GM11168 (cell line): Measurements from ENCODE around the gene FOXA1.

ENCODE experiments used
- in situ Hi-C: fragments of 300-500 bp; cut with MboI; formaldehyde crosslinking; loops from one replicate; pipeline ENCODE4 v1.12.0; 2022; ENCODE audit warnings: low sequenced_read_pairs; ENCODE audit not compliant: unreplicated experiment

FOXA1 gene

GRCh38 chr14:37591311-37591940 lies 3.6 kb downstream of the FOXA1 start:
- in situ Hi-C loops = loop anchor here (25.0 kb wide), 1 partner anchor 1054 kb away; no protein-coding TSS in a partner anchor

GRCh38 chr14:37590428-37591139 lies 4.5 kb downstream of the FOXA1 start:
- in situ Hi-C loops = loop anchor here (25.0 kb wide), 1 partner anchor 1053 kb away; no protein-coding TSS in a partner anchor

DNA sequence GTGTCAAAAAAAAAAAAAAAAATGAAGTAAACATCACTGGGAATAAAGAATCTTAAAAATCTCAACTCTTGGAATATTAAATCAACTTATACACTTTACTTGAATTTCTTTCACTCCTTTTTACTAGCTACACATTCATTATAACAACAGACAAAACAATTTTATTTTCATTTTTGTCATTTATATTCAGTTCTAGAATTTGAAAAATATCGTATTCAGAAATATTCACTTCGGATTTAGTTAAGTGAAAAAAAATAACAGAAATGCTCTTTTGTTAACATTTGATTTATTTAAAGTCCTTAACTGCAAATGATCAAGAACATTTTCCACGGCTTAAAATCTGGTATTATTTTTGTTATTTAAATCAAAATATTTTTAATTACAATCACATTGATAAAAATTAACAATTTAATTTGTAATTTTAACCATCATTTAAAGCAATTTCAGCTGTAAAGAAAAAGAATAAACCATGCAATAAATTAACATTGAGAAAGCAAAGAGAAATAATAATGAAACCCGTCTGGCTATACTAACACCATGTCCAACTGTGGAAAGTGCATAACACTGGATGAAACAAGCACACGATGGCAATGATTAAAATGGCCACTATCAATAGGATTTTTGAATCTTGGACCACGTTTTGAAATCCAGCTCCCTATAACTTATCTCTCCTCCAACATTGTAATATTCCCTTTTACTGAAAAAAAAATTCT lies 5.2 kb downstream of the FOXA1 start:
- in situ Hi-C loops = loop anchor here (25.0 kb wide), 1 partner anchor 1053 kb away; no protein-coding TSS in a partner anchor

DNA sequence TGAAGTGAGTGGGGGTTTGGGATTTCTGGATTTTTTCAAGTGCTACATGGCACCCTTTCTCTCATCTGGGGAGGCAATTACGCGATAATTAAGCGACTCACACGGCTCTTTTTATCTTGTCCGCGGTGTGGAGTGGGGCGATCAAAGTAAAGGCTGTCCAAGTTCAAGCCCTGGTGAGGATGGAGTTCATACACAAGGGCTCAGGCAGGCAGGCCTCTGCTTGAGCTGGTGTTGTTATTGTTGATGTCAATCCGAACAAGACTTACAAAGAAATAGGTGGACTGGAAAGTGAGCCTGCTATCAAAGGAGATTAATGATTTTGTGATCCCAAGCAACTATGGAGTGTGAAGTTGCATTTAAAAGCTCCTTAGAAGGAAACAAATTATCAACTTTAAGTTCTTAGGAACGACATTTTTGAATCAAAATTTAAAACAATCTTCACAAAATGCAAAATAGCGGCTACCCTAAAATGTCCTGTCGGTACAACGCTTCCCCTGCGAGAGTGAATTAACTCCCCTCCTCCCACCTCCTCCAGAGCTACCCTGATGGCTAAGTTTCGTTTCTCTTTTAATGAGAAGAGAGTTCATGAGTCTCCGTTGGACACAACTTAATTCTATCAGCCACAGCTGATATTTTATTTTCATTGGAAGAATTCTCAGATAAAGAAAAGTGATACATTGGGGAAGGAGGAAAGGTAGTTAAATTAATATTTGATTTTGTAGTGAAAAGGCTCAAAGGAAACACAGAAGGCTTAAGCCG lies 5.9 kb downstream of the FOXA1 start:
- in situ Hi-C loops = loop anchor here (25.0 kb wide), 1 partner anchor 1052 kb away; no protein-coding TSS in a partner anchor

DNA sequence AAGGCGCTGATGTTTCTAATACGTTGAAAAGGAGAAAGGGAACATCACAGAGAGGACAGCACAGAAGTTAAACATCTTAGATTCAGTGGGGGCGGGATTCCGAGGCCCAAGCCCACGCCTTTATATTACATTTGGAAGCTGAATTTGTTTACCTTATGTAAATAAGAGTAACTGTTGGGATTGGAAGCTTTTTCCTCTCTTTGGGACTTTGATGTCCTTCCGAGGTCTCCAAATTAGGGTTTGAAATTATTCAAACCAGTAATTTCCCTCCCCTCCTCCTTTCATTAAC lies 6.4 kb downstream of the FOXA1 start:
- in situ Hi-C loops = loop anchor here (25.0 kb wide), 1 partner anchor 1051 kb away; no protein-coding TSS in a partner anchor

GRCh38 chr14:37587881-37588666 lies 7.0 kb downstream of the FOXA1 start:
- in situ Hi-C loops = loop anchor here (25.0 kb wide), 1 partner anchor 1051 kb away; no protein-coding TSS in a partner anchor

DNA sequence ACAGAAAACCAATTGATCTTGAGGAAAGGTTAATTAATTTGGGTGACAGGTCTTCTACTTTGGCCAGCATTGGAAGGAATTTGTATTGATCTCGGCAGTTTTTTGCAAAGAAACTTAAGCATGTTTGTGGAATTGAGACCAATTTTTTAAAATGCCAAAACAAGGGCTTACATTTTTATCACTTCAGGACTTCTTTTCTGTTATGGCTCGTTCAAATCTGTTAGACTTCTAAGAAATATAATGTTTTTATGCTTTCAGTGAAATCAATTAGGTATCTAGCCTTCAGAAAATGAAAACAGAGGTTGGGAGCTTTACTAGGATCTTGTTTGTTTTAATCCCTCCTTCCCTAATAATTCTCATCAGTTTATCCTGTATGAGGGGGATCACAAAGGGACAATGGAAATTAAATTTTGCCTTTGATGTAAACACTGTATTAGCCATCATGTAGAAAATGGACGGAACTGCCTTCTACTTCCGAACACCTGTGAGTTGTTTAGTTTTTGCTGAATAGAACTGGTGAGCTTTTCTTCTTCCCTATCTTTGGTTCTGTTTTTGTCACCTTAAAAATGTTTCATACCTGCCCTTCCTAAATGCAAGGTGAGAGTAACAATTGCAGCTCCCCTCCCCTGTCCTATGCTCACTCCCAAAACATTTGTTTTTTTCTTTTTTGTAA lies 7.8 kb downstream of the FOXA1 start:
- in situ Hi-C loops = loop anchor here (25.0 kb wide), 1 partner anchor 1050 kb away; no protein-coding TSS in a partner anchor

DNA sequence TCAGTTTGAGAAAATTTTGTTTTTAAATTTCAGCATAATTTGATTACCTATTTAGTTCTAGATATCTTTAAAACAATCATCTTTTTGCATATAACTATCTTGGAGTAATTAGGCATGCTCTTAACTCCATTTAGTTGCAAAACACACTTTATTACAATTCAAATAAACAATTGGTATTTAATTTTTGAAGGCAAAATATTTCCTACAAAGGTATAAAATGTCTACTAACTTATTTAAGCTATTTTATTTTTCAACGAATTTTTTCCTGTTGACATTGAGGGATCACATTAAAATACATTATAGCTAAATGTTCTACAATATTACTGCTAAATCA lies 8.3 kb downstream of the FOXA1 start:
- in situ Hi-C loops = loop anchor here (25.0 kb wide), 1 partner anchor 1049 kb away; no protein-coding TSS in a partner anchor

DNA sequence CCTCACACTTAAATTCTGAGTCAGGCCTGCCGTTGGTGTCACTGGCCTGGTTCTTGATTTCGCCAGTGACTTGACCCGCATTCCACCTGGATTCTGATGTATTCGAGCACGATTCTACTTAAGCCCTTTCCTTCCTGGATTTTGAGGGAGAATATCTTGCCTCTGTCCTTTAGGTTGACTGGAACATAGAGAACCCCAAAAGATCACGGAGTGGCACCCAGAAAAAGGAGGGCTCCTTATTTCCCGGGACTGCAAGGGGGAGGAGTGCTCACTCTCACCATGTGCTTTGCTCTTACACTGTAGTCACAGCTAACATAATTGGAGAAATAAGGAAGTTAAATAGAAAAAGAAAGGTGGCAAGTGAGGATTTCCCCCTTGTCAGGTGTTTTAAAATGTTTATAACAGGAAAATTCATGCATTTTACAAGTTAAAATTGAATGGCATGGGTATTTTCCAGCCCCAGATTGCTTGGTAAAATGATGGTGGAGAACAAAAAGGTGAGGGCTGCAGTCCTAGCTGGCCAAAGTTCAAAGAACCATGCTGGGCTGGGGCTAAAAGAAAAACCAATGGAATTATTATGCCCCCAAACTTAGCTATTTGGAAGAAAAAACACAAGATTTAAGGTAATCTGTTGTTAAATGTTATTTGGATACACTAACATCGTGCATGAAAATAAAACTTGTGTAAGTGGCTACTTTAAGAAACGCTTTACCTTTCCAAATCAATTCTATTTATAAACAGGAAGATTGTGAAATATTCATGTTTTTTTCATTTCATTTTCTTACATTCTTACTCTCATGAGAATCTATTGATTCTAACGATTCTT lies 8.9 kb downstream of the FOXA1 start:
- in situ Hi-C loops = loop anchor here (25.0 kb wide), 1 partner anchor 1049 kb away; no protein-coding TSS in a partner anchor

- in situ Hi-C loops = loop anchor here (25.0 kb wide), 1 partner anchor 1048 kb away; no protein-coding TSS in a partner anchor
These were observed 9.9 kb downstream of the FOXA1 start for GRCh38 chr14:37585101-37585511.

GRCh38 chr14:37584211-37585100 lies 10.6 kb downstream of the FOXA1 start:
- in situ Hi-C loops = loop anchor here (25.0 kb wide), 1 partner anchor 1047 kb away; no protein-coding TSS in a partner anchor

- in situ Hi-C loops = loop anchor here (25.0 kb wide), 1 partner anchor 1046 kb away; no protein-coding TSS in a partner anchor
These were observed 11.5 kb downstream of the FOXA1 start for GRCh38 chr14:37583358-37584210.

GRCh38 chr14:37580146-37580545 lies 14.9 kb downstream of the FOXA1 start:
- in situ Hi-C loops = loop anchor here (25.0 kb wide), 1 partner anchor 1043 kb away; no protein-coding TSS in a partner anchor

DNA sequence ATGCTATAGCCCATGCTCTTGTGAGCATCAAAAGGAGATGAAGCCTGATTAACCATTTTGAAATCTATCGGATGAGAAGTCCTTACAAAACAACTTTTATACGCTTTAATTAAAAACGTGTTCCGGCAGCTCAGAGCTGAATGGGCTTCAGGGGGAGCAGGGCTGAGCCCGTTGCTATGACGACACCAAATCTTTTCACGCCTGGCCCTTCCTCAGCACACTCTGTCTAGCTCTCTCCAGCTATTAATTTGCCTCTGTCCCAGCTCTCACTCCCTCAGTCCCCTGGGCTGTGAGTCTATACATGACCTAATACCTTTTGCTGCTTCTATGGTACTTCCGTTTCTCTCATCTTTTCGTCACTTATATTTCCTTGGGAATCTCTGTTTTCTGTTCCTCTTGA lies 15.8 kb downstream of the FOXA1 start:
- in situ Hi-C loops = loop anchor here (25.0 kb wide), 1 partner anchor 1042 kb away; no protein-coding TSS in a partner anchor

DNA sequence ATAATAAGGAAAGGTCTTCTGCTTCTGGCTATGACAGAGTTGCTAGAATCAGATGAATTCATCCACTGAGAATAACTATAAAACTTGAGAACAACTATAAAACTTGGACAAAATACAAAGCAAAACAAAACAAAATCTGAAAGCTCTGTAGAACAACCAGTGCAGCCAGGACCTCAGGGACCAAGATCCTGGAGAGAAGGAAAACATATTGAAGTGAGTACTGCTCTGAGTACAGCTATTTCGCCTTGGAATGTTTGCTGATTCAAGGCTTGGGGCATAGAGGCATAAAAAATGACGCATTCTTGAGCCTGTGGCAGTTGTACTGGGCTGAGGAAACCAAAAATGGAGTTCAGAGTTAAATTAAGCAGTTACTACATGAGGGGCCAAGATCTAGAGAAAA lies 21.7 kb downstream of the FOXA1 start:
- in situ Hi-C loops = no loop called here

- in situ Hi-C loops = no loop called here
These were observed 23.7 kb downstream of the FOXA1 start for GRCh38 chr14:37571391-37571790.
